ENCODE measurements around the gene EML4.
A peak's percentile ranks its signal among the peaks of the same experiment; 100 is the strongest.
"Not testable (repeated sequence)": the region's sequence is repeated elsewhere in the genome, so short reads cannot be mapped to it uniquely, and the experiment has no call there.

EML4 gene

DNA sequence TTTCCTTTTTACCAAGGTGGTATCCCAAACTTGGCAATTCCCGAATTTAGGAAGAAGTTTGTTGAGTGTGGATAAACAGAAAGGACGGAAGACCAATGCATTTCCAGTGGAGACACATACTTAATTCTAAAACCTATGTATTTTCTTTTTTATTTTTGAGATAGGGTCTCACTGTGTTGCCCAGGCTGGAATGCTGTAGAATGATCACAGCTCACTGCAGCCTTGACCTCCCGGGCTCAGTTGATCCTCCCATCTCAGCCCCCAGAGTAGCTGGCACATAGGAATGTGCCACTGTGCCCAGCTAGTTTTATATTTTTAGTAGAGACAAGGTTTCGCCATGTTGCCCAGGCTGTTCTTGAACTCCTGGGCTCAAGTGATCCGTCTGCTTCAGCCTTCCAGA is 101.6 kb downstream of the EML4 start:
- Histone ChIP-seq H3K27me3 (no peaks in the 10 kb centered on the region), H3K4me3 (no peak overlapping the region), H3K4me1 (peaks cover 0 to 8% (median 6%) of the 10 kb centered on the region in 4 donors), H3K27ac (peak overlapping the region in 1 of 2 donors; percentile 20), H3K9me3 (no peaks in the 10 kb centered on the region), H3K36me3 (no peaks in the 10 kb centered on the region)
- intact Hi-C loops (cut with DNase I; ENCODE audit: low total_unique reads), result no loop called here
- TF ChIP-seq CTCF (IDR thresholded peaks at IDR 0.05), result no peak
- DNase-seq, result no peak

DNA sequence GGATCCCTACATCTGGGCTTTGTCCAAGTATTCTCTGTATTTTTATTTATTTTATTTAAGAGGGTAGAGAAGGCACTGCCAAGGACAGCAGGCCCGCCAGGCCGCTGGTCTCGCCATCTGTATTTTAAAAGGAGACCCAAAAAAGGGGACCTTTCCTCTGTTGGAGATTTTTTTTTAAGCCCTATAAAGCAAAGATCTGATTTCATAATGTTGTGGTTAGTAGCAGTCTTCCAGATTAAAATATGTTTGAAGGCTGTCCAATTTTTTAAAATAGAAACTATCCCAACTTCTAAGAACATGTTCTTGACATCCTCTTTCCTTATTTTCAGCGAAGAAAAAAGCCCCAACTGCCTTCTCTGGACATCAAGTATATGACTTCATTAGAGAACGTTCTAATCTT is 102.1 kb downstream of the EML4 start:
- intact Hi-C loops (cut with DNase I; ENCODE audit: low total_unique reads); H3K9me3 ChIP-seq; H3K27me3 ChIP-seq; H3K4me3 ChIP-seq; H3K36me3 ChIP-seq; H3K4me1 ChIP-seq; DNase-seq: not testable (repeated sequence)
- peak overlapping the region in 1 of 2 donors; percentile 20 for H3K27ac ChIP-seq

DNA sequence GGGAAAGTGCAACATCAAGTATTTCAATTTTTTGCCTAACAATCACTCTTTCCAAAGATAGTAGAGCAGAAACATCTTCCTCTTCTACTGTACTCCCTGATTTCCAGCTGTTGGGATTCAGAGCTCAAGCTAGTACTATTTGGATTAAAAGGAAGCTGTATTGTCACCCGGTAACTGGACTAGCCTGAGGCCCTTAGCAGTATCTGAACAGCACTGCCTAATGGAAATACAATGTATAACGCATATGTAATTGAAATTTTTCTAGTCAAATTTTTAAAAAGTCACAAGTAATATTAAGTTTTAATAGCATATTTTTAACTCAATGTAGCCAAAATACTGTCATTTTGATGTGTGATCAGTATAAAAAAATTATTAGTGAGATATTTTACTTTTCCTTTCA is 105.7 kb downstream of the EML4 start:
- Histone ChIP-seq H3K4me1 (peaks cover 0 to 8% (median 6%) of the 10 kb centered on the region in 4 donors), H3K27me3 (no peaks in the 10 kb centered on the region), H3K27ac (no peak overlapping the region), H3K4me3 (no peak overlapping the region), H3K9me3 (no peaks in the 10 kb centered on the region), H3K36me3 (no peaks in the 10 kb centered on the region)
- TF ChIP-seq CTCF (IDR thresholded peaks at IDR 0.05), result no peak
- intact Hi-C loops (cut with DNase I; ENCODE audit: low total_unique reads), result no loop called here
- no peak for DNase-seq

DNA sequence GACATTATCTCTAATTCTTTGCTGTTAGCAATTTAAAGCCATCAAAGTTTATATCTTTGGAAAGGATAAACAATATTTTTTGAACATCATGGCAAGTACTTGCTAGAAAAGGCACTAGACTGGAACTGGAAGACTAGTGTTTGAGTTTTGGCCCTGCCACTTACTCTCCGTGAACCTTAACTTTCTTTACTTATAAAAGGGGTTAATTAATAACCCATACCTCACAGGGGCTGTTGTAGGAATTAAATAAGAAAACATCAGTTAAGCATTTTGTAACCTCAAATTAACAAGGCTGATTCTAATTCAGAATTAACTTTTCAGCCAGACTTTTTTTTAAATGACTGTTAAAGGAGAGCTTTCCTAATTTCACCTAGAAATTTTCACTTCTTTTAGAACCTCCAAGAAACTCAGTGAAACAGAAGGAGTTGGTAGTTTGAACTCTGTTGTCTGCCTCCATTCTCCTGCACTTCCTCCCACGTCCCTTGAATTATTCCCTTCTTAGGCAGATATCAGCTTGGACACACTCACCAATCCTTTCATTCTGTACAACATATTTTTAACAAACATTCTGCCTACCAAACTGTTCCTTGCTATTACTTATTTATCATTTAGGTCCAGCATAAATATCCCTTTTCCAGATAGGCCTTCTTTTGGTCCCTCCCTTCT is 112.4 kb downstream of the EML4 start:
- H3K4me1 ChIP-seq, result no peaks in the 10 kb centered on the region
- intact Hi-C loops (cut with DNase I; ENCODE audit: low total_unique reads), result no loop called here
- H3K9me3 ChIP-seq, result no peaks in the 10 kb centered on the region
- H3K4me3 ChIP-seq, result no peak overlapping the region
- no peak overlapping the region for H3K27ac ChIP-seq
- H3K36me3 ChIP-seq, result peaks cover 12 to 35% (median 34%) of the 10 kb centered on the region in 3 donors
- no peak for TF ChIP-seq CTCF (IDR thresholded peaks at IDR 0.05)
- H3K27me3 ChIP-seq, result no peaks in the 10 kb centered on the region
- no peak for DNase-seq

DNA sequence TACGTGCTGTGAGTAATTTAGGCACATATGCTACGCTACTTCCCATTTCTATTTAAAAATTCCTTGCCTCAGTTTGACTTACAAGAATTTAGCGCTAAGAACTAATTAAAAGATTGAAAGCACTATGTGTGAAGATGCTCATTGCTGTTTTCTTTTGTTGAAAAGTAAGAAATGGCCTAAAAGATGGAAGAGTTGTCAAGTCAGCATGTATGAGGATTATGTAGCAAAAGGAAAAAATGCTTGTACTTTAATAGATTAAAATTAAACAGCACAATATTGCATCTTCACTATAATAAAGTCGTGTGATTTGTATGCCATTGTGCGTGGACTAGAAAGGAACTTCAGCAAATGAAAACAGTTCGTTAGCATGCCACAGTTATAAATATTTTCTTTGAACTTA is 114.9 kb downstream of the EML4 start:
- Histone ChIP-seq H3K36me3 (peaks cover 19 to 43% (median 42%) of the 10 kb centered on the region in 3 donors), H3K4me3 (no peak overlapping the region), H3K4me1 (no peaks in the 10 kb centered on the region), H3K27ac (no peak overlapping the region), H3K9me3 (no peaks in the 10 kb centered on the region), H3K27me3 (no peaks in the 10 kb centered on the region)
- intact Hi-C loops (cut with DNase I; ENCODE audit: low total_unique reads), result no loop called here
- DNase-seq, result no peak
- no peak for TF ChIP-seq CTCF (IDR thresholded peaks at IDR 0.05)

GRCh38 chr2:42286268-42286946 is 117.3 kb downstream of the EML4 start:
- no peak for DNase-seq
- peaks cover 19 to 41% (median 41%) of the 10 kb centered on the region in 3 donors for H3K36me3 ChIP-seq
- H3K27me3 ChIP-seq, result no peaks in the 10 kb centered on the region
- no peak overlapping the region for H3K4me3 ChIP-seq
- H3K9me3 ChIP-seq, result no peaks in the 10 kb centered on the region
- intact Hi-C loops (cut with DNase I; ENCODE audit: low total_unique reads), result no loop called here
- H3K4me1 ChIP-seq, result no peaks in the 10 kb centered on the region
- TF ChIP-seq CTCF (IDR thresholded peaks at IDR 0.05), result no peak
- no peak overlapping the region for H3K27ac ChIP-seq
